Measurements from ENCODE around the gene TRIM29.

TRIM29 gene

DNA sequence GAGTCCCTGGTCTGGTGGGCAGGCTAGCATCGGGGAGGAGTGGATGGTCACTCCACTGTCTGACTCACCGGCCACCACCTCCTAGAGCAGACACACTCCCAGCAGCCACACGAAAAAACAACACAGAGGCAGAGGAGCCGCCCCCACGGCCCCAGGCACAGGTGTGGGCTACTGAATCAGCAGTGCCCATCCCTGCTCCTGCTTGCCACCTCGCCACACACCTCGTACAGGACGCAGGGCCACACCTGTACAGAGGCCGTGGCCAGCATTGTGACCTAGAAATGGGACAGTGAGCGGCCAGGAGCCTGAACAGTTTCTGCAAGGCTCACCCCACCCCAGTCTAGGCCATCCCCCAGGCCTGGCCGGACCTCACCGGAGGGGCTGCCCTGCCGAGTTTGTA, 14.0 kb downstream of the TRIM29 start:
- TF ChIP-seq, protein P1, sequence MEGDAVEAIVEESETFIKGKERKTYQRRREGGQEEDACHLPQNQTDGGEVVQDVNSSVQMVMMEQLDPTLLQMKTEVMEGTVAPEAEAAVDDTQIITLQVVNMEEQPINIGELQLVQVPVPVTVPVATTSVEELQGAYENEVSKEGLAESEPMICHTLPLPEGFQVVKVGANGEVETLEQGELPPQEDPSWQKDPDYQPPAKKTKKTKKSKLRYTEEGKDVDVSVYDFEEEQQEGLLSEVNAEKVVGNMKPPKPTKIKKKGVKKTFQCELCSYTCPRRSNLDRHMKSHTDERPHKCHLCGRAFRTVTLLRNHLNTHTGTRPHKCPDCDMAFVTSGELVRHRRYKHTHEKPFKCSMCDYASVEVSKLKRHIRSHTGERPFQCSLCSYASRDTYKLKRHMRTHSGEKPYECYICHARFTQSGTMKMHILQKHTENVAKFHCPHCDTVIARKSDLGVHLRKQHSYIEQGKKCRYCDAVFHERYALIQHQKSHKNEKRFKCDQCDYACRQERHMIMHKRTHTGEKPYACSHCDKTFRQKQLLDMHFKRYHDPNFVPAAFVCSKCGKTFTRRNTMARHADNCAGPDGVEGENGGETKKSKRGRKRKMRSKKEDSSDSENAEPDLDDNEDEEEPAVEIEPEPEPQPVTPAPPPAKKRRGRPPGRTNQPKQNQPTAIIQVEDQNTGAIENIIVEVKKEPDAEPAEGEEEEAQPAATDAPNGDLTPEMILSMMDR (IDR thresholded peaks at IDR 0.05; ENCODE audit: borderline replicate concordance, control extremely low read depth, extremely low read depth, insufficient read depth, missing control alignments): no peak
- no peak for DNase-seq (ENCODE audit: low spot score)
- in situ Hi-C loops (cut with MboI; ENCODE audit: low sequenced_read_pairs, unreplicated experiment): no loop called here

DNA sequence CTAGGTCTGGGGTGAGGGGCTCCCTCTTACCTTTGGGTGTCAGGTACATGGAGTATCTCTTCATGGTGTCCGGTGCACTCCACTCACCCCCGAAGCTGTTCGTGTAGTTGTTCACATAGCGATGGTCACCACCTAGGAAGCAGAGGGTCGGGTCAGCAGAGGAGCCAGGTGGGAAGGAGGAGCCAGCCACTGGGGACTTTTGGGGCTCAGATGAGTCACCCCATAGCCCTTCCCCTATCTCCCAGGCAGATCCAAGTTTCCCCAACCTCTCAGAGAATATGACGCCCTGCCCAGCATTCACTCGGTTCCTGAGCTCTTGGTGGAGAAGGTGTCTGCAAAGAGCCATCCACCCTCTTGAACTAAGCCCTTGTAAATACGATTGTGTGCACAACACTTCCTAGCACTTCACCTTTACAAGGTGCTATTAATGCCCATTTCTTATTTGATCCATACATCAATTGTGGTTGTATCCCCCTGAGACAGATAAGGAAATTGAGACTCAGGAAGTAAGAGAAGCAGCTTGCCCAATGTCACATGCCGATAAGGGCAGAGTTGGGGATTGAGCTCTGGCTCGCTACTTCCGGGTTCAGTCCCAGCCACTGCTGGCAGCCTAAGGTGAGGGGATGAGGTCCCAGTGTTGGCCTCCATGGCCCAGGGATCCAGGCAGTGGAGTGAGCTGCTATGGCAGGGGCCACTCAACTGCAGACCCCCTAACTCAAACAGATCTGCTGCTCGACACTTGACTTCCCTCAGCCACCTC, 14.8 kb downstream of the TRIM29 start:
- in situ Hi-C loops (cut with MboI; ENCODE audit: low sequenced_read_pairs, unreplicated experiment): no loop called here
- TF ChIP-seq, protein P1 (IDR thresholded peaks at IDR 0.05; ENCODE audit: borderline replicate concordance, control extremely low read depth, extremely low read depth, insufficient read depth, missing control alignments): no peak
- DNase-seq (ENCODE audit: low spot score): no peak

DNA sequence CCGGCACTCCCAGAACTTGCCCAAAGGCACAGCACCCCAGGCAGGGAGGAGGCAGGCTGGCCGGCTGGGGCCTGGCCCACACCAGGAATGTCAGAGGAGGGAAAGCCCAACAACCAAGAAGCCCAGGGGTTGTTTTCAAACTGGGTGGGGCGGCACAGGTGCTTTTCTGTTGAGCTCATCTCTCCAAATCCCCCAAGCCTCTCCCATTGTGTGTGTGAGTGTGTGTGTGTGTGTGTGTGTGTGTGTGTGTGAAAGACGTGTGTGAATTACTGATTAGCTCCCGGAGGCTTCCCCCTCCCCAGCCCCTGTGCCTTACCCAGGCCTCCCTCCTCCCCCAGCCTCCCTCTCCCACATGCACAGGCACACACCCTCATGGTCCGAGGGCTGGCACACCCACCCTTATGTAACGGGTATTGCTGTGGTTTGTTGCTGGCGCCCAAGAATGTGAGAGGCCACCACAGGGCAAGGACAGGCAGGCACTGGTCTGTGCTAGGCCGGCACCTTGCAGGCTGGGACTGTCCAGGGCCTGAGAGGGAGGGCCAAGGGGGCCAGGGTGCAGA, 15.9 kb downstream of the TRIM29 start:
- TF ChIP-seq, protein P1 (IDR thresholded peaks at IDR 0.05; ENCODE audit: borderline replicate concordance, control extremely low read depth, extremely low read depth, insufficient read depth, missing control alignments): no peak
- in situ Hi-C loops (cut with MboI; ENCODE audit: low sequenced_read_pairs, unreplicated experiment): no loop called here
- DNase-seq (ENCODE audit: low spot score): no peak

DNA sequence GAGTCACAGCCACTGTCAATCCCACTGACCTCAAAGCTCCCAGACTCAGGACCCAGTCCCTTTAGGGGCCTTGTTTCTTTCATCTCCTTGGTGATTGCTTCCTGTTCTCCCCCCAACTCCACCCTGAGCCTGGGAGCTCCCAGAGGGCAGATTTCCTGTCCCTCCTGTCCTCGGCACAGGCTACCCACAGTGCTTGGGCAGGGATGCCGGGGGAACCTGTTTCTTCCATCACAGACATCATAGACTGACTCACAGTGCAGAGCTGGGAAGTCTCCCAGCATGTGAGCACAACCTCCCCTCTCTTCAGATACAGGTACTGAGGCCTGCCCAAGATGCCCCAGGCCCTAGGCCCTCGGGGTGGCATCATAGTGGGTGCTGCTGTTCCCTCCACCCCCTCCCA, 16.6 kb downstream of the TRIM29 start:
- no peak for DNase-seq (ENCODE audit: low spot score)
- TF ChIP-seq, protein P1 (IDR thresholded peaks at IDR 0.05; ENCODE audit: borderline replicate concordance, control extremely low read depth, extremely low read depth, insufficient read depth, missing control alignments): no peak
- in situ Hi-C loops (cut with MboI; ENCODE audit: low sequenced_read_pairs, unreplicated experiment): no loop called here

DNA sequence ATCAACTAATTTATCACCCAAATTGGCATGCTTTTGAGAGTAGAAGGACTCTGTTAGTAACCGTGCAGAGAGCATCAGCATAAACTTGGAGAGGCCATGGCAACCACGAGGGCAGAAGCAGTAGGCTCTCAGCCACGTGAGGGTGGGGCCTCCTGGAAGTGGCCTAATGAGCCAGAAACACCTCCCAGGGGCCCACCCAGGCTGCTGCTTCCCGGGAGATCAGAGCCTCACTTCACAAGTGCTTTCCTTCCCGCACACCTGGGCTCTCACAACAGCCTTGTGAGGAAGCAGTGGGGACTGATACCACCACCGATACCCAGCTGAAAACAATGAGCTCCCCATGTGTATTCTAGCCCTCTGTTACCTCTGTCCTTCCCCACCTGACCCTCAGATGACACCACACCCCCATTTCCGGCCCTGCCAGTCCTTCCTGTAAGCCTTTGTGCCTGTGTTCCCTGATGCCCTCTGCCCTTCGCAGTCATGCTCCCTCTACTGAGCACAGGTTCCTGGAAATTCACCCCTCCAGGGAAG, 17.0 kb downstream of the TRIM29 start:
- DNase-seq (ENCODE audit: low spot score): no peak
- in situ Hi-C loops (cut with MboI; ENCODE audit: low sequenced_read_pairs, unreplicated experiment): no loop called here
- TF ChIP-seq, protein P1 (IDR thresholded peaks at IDR 0.05; ENCODE audit: borderline replicate concordance, control extremely low read depth, extremely low read depth, insufficient read depth, missing control alignments): no peak

DNA sequence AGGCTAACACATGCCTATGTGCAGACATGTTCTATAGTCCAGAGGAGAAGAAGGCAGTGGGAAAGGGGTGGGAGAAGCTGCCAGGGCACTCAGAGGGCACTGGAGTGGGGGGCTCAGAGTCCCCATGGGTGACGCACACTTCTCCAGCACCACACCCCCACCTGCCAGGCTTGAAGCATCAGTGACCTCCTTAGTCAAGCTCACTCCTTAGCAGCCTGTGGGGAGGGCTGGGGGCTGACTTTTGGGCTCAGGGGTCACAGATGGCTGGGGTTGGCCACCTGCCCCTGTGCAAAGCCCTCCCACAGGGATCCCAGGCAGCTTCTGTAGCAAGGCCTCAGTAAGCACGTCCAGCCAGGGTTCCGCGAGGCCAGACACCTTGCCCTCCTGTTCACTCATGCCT, 18.8 kb downstream of the TRIM29 start:
- TF ChIP-seq, protein P1 (IDR thresholded peaks at IDR 0.05; ENCODE audit: borderline replicate concordance, control extremely low read depth, extremely low read depth, insufficient read depth, missing control alignments): no peak
- DNase-seq (ENCODE audit: low spot score): no peak
- in situ Hi-C loops (cut with MboI; ENCODE audit: low sequenced_read_pairs, unreplicated experiment): no loop called here

All from GM13976 (cell line).